ENCODE data around the gene TRPM5. TPM values are rescaled to one million over a fixed set of nuclear protein-coding genes. Genes with fewer than 3 reads are reported as not detected.

The TRPM5 gene
- total RNA-seq, 4 donors from 2014 or later, result 0.29 TPM; not detected in 3

DNA sequence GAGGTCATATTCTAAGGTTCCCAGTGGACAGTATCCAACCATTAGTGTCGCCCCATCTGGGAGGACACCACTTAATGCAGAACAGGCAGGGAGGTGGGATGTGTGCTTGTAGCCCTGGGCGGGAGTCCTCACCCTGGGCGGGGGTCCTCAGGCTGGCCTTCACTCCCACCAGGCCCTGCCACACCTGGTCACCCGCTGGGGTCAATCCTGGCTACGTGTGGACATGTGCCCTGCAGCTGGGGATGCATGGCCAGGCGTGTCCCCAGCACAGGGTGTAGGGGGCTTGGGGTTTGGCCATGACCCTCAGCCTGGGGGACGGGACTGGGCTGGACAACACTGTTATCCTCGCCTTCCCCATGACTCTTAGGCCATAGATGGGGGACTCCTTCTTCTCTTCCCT lies 18.8 kb downstream of the TRPM5 start:
- Histone ChIP-seq H3K9me3 (no peaks in the 10 kb centered on the region), H3K4me1 (peaks cover 8% of the 10 kb centered on the region), H3K36me3 (no peaks in the 10 kb centered on the region), H3K27me3 (peaks cover 12% of the 10 kb centered on the region), H3K4me3 (no peak overlapping the region), H3K27ac (no peak overlapping the region)
- DNase-seq (ENCODE audit: low spot score in 2 of 2), result no peak
- TF ChIP-seq POLR2AphosphoS5 (IDR thresholded peaks at IDR 0.05), result no peak
- TF ChIP-seq POLR2A (IDR thresholded peaks at IDR 0.05), result no peak
- TF ChIP-seq, protein P1, sequence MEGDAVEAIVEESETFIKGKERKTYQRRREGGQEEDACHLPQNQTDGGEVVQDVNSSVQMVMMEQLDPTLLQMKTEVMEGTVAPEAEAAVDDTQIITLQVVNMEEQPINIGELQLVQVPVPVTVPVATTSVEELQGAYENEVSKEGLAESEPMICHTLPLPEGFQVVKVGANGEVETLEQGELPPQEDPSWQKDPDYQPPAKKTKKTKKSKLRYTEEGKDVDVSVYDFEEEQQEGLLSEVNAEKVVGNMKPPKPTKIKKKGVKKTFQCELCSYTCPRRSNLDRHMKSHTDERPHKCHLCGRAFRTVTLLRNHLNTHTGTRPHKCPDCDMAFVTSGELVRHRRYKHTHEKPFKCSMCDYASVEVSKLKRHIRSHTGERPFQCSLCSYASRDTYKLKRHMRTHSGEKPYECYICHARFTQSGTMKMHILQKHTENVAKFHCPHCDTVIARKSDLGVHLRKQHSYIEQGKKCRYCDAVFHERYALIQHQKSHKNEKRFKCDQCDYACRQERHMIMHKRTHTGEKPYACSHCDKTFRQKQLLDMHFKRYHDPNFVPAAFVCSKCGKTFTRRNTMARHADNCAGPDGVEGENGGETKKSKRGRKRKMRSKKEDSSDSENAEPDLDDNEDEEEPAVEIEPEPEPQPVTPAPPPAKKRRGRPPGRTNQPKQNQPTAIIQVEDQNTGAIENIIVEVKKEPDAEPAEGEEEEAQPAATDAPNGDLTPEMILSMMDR (IDR thresholded peaks at IDR 0.05), result no peak
- TF ChIP-seq EP300 (IDR thresholded peaks at IDR 0.05), result no peak
- 89% methylated on average over 3 of the region's 8 CpGs for WGBS

DNA sequence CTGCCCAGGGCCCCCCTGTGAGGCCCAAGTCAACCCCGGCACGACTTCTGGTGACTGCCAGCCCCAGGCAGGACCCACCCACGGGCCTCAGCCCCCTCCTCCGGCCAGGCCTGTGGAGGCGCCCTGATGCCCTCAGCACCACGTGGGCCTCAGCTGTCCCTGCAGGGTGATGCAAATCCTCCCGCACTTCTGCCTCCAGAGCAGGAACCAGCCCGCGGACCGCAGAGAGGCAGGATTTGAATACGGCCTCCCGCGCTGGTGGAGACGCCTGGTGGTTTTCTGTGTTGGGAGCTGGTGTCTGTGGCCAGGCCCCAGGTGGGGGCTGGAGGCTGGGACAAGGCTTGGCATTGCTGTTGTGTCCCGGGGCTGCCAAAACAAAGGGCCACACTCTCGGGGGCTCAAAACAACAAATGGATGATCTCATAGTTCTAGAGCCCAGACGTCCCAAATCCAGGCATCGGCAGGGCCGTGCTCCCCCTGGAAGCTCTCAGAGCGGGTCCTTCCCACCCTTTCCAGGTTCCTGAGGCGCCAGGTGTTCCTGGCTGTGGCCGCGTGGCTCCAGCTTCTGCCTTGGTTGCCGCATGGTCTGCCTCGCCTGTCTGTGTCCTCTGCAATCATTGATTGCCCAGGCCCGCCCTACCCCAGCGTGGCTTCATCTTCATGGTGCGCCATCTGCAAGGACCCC lies 19.4 kb downstream of the TRPM5 start:
- Histone ChIP-seq H3K27ac (no peak overlapping the region), H3K4me3 (no peak overlapping the region), H3K27me3 (peaks cover 12% of the 10 kb centered on the region), H3K4me1 (peaks cover 11% of the 10 kb centered on the region), H3K36me3 (no peaks in the 10 kb centered on the region), H3K9me3 (no peaks in the 10 kb centered on the region)
- TF ChIP-seq EP300 (IDR thresholded peaks at IDR 0.05), result no peak
- TF ChIP-seq, protein P1 (IDR thresholded peaks at IDR 0.05), result no peak
- no peak for TF ChIP-seq POLR2A (IDR thresholded peaks at IDR 0.05)
- TF ChIP-seq POLR2AphosphoS5 (IDR thresholded peaks at IDR 0.05), result no peak
- 87% methylated on average over 13 of the region's 28 CpGs for WGBS
- no peak for DNase-seq (ENCODE audit: low spot score in 2 of 2)

DNA sequence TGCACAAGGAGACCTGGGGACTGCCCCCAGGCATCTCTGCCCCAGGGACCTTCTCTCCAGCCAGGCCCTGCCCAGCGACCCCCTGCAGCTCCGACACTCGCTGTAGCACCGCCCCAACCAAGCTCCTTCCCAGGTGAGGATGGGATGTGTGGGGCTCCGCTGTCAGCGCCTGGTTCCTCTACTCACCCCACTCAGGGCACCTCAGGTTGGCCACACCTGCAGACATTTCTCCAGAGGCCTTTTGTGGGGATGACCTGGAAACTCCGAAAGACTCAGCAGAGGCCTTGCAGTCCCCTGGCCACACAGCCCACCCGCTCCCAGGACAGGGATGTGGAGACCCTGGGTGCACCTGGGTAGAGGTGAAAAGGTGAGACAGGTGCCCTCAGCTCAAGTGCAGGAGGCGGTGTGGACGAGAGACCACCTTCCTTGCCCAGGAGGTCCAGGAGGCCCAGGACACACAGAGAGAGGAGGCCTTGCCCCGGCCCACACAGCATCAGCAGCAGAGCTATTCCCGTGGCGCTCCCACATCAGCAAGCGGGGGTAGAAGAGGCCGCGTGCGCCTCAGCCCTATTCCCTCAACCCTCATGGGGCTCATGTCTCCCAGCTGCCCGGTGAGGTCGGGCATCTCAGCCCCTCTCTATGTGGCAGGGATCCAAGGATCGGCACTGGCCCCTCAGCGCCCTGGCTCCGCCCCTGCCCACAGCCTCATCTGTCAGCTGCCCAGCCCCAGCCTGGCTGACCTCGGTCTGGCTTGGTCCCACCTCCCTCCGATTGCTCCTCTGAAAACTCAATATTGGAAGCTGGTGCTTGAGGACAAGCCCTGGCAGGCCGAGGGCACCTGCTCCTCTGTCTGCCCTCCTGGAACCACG lies 20.9 kb downstream of the TRPM5 start:
- Histone ChIP-seq H3K27me3 (peaks cover 12% of the 10 kb centered on the region), H3K4me1 (peaks cover 14% of the 10 kb centered on the region), H3K4me3 (no peak overlapping the region), H3K9me3 (no peaks in the 10 kb centered on the region), H3K27ac (no peak overlapping the region), H3K36me3 (no peaks in the 10 kb centered on the region)
- 81% methylated on average over 9 of the region's 26 CpGs for WGBS
- TF ChIP-seq POLR2AphosphoS5 (IDR thresholded peaks at IDR 0.05) (no peak), EP300 (IDR thresholded peaks at IDR 0.05) (no peak), POLR2A (IDR thresholded peaks at IDR 0.05) (no peak)
- TF ChIP-seq, protein P1 (IDR thresholded peaks at IDR 0.05), result no peak
- no peak for DNase-seq (ENCODE audit: low spot score in 2 of 2)

DNA sequence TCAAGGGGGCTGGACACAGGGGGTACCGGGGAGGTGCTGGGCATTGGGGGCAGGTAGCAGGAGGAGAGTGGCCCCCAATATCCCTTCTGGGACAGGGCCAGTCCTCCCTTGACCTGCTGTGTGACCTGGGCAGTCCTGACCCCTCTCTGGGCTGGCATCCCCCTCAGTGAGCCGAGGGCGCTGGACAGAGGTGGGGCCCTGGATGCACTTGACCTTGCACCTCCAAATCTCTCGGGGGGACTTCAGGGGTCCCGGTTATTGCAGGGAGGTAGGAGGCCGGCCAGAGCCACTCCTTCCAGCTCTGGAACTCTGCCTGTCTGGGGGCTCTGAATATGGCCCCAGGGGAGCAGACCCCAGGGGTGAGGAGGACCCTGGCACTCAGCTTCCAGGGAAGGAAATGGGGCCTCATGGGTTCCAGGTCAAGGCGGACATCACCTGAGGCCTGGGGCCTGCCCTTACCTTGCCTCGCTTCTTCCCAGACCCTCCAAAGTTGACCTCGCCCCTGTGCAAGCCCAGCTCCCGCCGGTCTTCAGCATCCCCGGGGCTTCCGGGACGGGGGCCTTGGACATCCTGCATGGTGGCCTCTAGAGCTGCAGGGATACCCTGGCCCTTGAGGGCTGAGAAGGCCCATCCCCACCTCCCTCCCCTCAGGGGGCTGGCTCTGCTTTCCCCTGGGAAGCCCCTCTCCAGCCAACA lies 21.7 kb downstream of the TRPM5 start:
- 86% methylated on average over 5 of the region's 14 CpGs for WGBS
- Histone ChIP-seq H3K27me3 (peaks cover 12% of the 10 kb centered on the region), H3K9me3 (no peaks in the 10 kb centered on the region), H3K36me3 (no peaks in the 10 kb centered on the region), H3K4me1 (peaks cover 14% of the 10 kb centered on the region), H3K4me3 (no peak overlapping the region), H3K27ac (no peak overlapping the region)
- no peak for DNase-seq (ENCODE audit: low spot score in 2 of 2)
- TF ChIP-seq, protein P1 (IDR thresholded peaks at IDR 0.05), result no peak
- TF ChIP-seq POLR2AphosphoS5 (IDR thresholded peaks at IDR 0.05) (no peak), EP300 (IDR thresholded peaks at IDR 0.05) (no peak), POLR2A (IDR thresholded peaks at IDR 0.05) (no peak)
